Ishikawa (cell line): ENCODE measurements around the gene TRIP13.

Experiments used
- CEBPB ChIP-seq: IDR thresholded peaks from 2 replicates; pipeline ENCODE4 v1.6.1; 2012
- CREB1 ChIP-seq: IDR thresholded peaks from 2 replicates; pipeline ENCODE4 v1.6.1; 2012; ENCODE audit warnings: low read depth
- EGR1 ChIP-seq: IDR thresholded peaks from 2 replicates; pipeline ENCODE4 v1.6.1; 2012
- EP300 ChIP-seq: IDR thresholded peaks from 2 replicates; pipeline ENCODE4 v1.6.1; 2012; ENCODE audit warnings: borderline replicate concordance
- FOXM1 ChIP-seq: IDR thresholded peaks from 2 replicates; pipeline ENCODE4 v1.6.1; 2012; ENCODE audit warnings: low read depth, borderline replicate concordance
- NFIC ChIP-seq: IDR thresholded peaks from 2 replicates; pipeline ENCODE4 v1.6.1; 2012
- RAD21 ChIP-seq: IDR thresholded peaks from 2 replicates; pipeline ENCODE4 v1.6.1; 2012; ENCODE audit warnings: low read depth
- TAF1 ChIP-seq: IDR thresholded peaks from 2 replicates; pipeline ENCODE4 v1.6.1; 2012; ENCODE audit warnings: low read depth, mild to moderate bottlenecking
- TCF12 ChIP-seq: IDR thresholded peaks from 2 replicates; pipeline ENCODE4 v1.6.1; 2012; ENCODE audit warnings: low read depth
- TEAD4 ChIP-seq: IDR thresholded peaks from 2 replicates; pipeline ENCODE4 v1.6.1; 2012
- YY1 ChIP-seq: IDR thresholded peaks from 2 replicates; pipeline ENCODE4 v1.6.1; 2012; ENCODE audit warnings: low read depth
- ZBTB7A ChIP-seq: IDR thresholded peaks from 2 replicates; pipeline ENCODE4 v1.6.1; 2012; ENCODE audit warnings: low read depth
- TF ChIP-seq, protein P1 (sequence below): IDR thresholded peaks from 2 replicates; pipeline ENCODE4 v1.6.1; 2012
- TF ChIP-seq, protein P2 (sequence below): IDR thresholded peaks from 2 replicates; pipeline ENCODE4 v1.6.1; 2012; ENCODE audit warnings: low read depth, mild to moderate bottlenecking
- TF ChIP-seq, protein P3 (sequence below): IDR thresholded peaks from 2 replicates; pipeline ENCODE4 v1.6.1; 2012

Gene TRIP13

DNA sequence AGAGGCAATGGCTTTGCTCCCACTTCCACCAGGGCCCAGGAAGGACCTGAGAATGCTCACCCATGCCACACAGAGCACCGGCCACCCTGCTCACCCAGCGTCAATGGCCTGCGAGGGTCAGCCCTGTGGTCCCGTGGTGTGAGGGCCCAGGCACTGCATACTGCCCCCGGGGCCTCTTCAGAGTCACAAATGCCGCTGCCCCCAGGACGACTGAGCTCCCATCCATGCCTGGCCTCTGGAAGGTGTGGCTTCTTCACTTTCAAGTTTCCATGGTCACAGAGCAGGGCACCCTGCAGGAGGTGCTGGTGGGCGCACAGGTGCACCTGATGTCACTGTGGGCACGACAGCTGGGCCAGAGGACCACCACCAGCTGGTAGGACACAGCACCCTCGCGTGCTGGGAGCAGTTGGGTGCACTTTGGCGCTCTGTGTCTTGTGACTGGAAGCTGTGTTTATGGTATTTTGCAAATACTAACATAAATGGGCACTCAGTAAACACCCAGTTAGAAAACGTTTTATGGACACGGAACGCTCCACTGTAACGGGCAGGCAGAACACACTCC, 29.4 kb upstream of the TRIP13 start:
- TF ChIP-seq TCF12: no peak
- TF ChIP-seq, protein P1, sequence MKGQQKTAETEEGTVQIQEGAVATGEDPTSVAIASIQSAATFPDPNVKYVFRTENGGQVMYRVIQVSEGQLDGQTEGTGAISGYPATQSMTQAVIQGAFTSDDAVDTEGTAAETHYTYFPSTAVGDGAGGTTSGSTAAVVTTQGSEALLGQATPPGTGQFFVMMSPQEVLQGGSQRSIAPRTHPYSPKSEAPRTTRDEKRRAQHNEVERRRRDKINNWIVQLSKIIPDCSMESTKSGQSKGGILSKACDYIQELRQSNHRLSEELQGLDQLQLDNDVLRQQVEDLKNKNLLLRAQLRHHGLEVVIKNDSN: no peak
- TF ChIP-seq CEBPB: no peak
- TF ChIP-seq EGR1: no peak
- TF ChIP-seq TEAD4: no peak
- no peak for TF ChIP-seq TAF1
- TF ChIP-seq RAD21: no peak
- no peak for TF ChIP-seq NFIC
- TF ChIP-seq YY1: no peak
- TF ChIP-seq, protein P2, sequence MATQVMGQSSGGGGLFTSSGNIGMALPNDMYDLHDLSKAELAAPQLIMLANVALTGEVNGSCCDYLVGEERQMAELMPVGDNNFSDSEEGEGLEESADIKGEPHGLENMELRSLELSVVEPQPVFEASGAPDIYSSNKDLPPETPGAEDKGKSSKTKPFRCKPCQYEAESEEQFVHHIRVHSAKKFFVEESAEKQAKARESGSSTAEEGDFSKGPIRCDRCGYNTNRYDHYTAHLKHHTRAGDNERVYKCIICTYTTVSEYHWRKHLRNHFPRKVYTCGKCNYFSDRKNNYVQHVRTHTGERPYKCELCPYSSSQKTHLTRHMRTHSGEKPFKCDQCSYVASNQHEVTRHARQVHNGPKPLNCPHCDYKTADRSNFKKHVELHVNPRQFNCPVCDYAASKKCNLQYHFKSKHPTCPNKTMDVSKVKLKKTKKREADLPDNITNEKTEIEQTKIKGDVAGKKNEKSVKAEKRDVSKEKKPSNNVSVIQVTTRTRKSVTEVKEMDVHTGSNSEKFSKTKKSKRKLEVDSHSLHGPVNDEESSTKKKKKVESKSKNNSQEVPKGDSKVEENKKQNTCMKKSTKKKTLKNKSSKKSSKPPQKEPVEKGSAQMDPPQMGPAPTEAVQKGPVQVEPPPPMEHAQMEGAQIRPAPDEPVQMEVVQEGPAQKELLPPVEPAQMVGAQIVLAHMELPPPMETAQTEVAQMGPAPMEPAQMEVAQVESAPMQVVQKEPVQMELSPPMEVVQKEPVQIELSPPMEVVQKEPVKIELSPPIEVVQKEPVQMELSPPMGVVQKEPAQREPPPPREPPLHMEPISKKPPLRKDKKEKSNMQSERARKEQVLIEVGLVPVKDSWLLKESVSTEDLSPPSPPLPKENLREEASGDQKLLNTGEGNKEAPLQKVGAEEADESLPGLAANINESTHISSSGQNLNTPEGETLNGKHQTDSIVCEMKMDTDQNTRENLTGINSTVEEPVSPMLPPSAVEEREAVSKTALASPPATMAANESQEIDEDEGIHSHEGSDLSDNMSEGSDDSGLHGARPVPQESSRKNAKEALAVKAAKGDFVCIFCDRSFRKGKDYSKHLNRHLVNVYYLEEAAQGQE: no peak
- TF ChIP-seq FOXM1: no peak
- no peak for TF ChIP-seq CREB1
- no peak for TF ChIP-seq ZBTB7A
- TF ChIP-seq EP300: no peak
- TF ChIP-seq, protein P3, sequence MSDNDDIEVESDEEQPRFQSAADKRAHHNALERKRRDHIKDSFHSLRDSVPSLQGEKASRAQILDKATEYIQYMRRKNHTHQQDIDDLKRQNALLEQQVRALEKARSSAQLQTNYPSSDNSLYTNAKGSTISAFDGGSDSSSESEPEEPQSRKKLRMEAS: no peak

DNA sequence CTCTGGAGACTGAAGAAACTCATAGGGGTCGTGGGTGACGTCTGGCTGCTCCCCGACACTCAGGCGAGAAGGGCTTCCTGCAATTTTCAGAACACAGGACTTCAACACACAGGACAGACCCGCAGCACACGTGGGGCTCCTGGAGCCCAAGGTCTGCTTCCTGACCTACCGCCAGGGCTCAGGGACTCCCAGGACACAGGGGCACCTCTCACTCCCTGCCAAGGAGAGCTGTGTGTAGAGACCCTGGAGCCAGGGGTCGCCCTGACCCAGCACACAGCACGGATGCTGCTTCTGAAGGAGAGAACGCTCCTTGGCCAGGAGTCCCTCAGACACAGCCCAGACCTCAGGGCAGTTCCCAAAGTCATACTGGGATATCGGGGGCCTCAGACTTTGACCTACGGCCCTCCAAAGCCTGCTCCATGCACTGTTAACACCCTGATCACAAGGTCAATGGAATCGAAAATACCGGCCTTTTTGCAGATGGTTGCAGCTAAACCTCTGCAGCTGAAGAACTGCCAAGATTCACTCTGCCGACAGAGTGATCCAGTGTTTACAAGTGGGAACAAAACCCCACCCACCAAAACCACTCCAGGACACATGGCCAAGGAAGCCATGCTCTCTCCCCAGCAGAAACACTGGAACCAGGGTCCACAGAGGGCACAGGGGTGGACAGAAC, 28.1 kb upstream of the TRIP13 start:
- TF ChIP-seq, protein P2: no peak
- no peak for TF ChIP-seq EP300
- TF ChIP-seq RAD21: no peak
- TF ChIP-seq, protein P3: no peak
- no peak for TF ChIP-seq TEAD4
- TF ChIP-seq TAF1: no peak
- no peak for TF ChIP-seq ZBTB7A
- no peak for TF ChIP-seq YY1
- TF ChIP-seq FOXM1: no peak
- no peak for TF ChIP-seq TCF12
- TF ChIP-seq CREB1: no peak
- no peak for TF ChIP-seq CEBPB
- TF ChIP-seq EGR1: no peak
- TF ChIP-seq NFIC: no peak
- TF ChIP-seq, protein P1: no peak

DNA sequence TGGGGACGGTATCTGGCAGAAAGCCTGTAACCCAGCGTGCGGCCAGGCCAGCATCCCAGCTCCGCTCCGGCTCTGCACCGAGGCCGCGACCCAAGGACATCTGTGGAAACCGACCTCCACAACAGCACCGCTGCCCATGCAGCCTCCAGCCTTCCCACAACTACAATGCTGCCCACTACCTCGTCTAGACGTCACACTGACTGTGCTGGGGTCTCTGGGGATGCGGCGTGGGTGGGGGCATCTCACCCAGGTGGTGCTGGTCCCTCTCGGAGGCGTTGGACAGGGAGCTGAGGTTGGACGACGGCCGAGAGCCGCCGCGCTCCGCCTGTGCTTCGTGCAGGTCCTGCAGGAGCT, 27.5 kb upstream of the TRIP13 start:
- no peak for TF ChIP-seq NFIC
- TF ChIP-seq TEAD4: no peak
- no peak for TF ChIP-seq TCF12
- TF ChIP-seq, protein P1: no peak
- TF ChIP-seq, protein P2: no peak
- no peak for TF ChIP-seq RAD21

DNA sequence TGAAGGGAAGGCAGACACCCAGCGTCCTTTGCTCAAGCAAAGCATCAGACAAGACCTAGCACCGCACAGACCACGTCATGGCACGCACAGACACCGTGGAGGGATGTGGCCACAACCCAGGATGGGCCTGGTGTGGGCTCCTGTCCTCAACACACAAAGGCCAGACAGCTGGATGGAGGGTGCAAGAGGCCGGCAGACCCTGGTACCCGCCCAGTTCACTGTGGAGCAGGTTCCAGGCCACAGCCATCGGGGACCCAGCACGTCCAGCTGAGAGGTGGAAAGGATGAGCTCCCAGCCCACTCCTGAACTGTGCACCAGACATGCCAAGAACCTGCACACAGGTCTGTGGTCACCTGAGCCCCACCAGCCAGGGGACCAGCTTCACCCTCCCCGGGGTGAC, 26.9 kb upstream of the TRIP13 start:
- no peak for TF ChIP-seq CEBPB
- no peak for TF ChIP-seq EP300
- TF ChIP-seq TAF1: no peak
- no peak for TF ChIP-seq YY1
- no peak for TF ChIP-seq RAD21
- TF ChIP-seq, protein P3: no peak
- no peak for TF ChIP-seq FOXM1
- TF ChIP-seq, protein P1: no peak
- TF ChIP-seq TEAD4: no peak
- no peak for TF ChIP-seq TCF12
- TF ChIP-seq, protein P2: no peak
- TF ChIP-seq CREB1: no peak
- TF ChIP-seq EGR1: no peak
- no peak for TF ChIP-seq NFIC
